Body of pancreas (tissue), 4 donors: ENCODE data around the gene ZC3H12D.

Experiments used
- CTCF ChIP-seq, 7 experiments: fragments of 450-650 bp in 4 of 7; fragments of 200-600 bp in 3 of 7; sonication (generic) in 3 of 7; IDR thresholded peaks; one replicate each; pipeline ENCODE4 v1.5.1; 2016 to 2019; ENCODE audit warnings: antibody characterized with exemption in 7 of 7
- POLR2A ChIP-seq, 3 donors: fragments of 450-650 bp; IDR thresholded peaks; one replicate each; pipeline ENCODE4 v1.6.1; 2016; ENCODE audit warnings: antibody characterized with exemption in 3 of 3, mild to moderate bottlenecking in 2 of 3

GRCh38 chr6:149457316-149457884, 27.4 kb downstream of the ZC3H12D start:
- TF ChIP-seq CTCF (IDR thresholded peaks at IDR 0.05) (no peak), POLR2A (IDR thresholded peaks at IDR 0.05) (no peak)
